GM19239 (cell line): ENCODE data around the gene TENM4.

Experiments used
- DNase-seq: peaks from one replicate; pipeline ENCODE4 v3.0.0; 2011; ENCODE audit warnings: low spot score; ENCODE audit not compliant: insufficient read length
- FAIRE-seq: peaks from 2 replicates; lab custom pipeline; 2011; peaks lifted over from hg19 to GRCh38; lab: Jason Lieb, UNC

The TENM4 gene

DNA sequence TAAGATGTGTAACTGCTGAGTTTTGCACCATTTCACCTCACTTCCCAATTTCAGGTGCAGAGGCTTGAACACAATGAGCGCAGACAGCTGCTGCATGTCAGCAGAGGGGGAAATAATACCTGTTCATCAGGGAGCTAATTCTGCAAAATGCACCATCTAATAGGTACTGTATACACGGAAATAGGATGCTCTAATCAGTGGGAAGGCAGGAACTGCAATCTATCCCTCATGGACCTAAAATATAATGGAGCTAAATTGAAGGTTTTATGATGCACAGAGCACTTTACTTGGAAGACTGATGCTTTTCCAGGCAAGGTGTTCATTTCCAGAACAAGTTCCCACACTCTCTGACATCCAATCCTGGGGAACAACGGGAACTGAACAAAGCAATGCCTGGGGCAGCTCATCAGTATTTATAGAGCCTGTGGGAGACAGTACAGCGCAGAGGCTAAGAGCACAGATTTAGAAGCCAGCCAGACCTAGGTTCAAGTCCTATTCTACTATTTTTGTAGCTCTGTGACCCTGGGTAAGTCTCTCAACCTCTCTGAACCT is 78.5 kb downstream of the TENM4 start:
- DNase-seq (no peak), FAIRE-seq (no peak)

DNA sequence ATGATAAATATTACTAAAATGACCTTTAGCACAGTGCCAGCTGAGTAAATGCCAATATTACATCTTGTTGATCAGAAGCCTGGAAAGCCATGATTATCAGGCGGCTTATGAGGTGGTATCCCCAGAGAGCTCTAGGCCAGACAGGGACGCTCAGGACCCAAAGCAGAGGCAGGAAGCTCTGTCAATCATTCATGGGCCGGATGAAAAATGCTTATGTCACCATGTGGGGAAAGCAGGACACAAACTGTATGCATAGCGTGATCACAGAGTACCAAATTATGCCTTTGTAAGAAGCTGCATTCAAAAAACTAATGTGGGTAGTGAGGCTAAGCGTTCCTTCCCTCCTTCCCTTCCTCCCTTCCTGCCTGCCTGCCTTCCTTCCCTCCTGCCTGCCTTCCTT is 82.6 kb downstream of the TENM4 start:
- no peak for DNase-seq
- no peak for FAIRE-seq

DNA sequence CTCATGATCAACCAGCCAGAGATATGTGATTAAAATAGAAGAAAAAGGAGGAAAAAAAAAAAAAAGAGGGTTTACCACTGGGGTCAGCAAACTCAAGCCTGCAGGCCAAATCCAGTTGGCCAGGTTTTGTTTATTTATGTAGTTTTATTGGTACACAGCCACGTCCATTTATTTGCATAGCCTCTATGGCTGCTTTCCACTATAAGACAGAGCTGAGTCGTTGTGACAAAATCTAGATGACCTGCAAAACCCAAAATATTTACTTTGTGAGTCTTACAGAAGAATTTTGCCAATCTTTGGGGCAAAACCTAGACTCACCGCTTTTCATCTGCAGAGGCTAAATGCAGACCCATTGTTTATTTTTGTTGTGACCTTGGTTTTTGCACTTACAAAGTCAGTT is 87.1 kb downstream of the TENM4 start:
- DNase-seq (no peak), FAIRE-seq (no peak)

DNA sequence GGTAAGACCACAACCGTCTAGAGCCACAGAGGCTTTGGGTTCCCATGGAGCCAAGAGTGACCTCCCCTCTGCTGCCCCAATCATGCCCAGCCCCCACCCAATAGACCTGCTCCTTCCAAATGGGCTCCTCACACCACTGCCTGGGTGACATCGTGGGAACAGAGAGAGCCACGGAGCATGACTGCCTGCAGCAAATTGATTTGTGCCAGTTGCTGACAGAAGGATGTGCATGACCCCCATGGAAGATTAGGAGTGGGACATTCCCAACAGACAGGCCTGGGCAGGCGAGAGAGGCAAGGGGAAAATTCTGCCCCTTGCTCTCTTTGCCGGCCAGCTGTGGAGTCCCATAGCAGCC is 88.5 kb downstream of the TENM4 start:
- no peak for DNase-seq
- FAIRE-seq: no peak

DNA sequence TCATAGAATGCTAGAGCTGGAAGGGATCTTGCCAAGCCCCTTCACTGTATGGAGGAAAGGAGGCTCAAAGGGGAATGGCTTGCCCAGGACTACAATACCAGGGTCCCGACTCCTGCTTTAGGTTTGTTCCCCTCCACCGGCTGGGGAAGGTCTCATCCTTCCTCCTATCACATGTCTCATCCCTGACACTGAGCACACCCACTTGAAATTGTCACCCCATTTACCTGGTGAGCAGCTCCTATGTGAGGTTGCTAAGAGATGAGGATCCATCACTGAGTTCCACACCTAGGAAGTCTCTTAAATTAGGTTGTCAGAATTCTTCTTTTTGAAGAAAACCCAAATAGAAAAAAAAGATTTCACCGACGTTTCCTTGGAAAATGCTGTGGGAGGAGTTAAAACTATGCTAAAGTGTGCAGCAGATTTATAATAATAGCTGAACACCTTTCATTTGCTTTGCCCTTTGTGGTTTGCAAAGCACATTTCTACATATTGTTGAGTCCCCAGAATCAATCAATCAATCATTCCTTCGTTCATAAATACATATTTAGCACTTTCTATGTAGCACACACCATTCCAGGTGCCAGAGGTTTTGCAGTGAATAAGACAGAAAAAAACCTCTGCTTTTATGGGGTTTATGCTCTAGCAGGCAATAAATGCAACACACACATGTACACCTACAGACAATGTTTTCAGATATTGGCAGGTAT is 91.7 kb downstream of the TENM4 start:
- no peak for DNase-seq
- FAIRE-seq: no peak

DNA sequence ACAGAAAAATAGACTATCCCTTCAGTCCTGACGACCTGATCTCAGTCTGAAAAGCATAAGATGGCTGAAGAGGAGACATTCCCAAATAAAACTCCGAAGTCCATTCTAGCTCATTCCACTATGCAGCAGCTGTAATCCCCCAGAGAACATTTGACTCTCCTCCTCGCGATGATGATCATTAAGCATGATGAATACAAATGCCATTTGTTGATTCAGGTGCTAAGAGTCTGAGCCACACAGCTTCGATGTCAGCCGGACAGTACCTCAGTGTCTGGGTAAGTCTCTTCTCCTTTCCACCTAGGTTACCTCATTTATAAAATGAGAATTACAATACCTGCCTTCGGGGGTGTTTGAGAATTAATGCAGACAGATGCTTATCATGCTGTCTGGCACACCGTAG is 94.8 kb downstream of the TENM4 start:
- FAIRE-seq (no peak), DNase-seq (no peak)

DNA sequence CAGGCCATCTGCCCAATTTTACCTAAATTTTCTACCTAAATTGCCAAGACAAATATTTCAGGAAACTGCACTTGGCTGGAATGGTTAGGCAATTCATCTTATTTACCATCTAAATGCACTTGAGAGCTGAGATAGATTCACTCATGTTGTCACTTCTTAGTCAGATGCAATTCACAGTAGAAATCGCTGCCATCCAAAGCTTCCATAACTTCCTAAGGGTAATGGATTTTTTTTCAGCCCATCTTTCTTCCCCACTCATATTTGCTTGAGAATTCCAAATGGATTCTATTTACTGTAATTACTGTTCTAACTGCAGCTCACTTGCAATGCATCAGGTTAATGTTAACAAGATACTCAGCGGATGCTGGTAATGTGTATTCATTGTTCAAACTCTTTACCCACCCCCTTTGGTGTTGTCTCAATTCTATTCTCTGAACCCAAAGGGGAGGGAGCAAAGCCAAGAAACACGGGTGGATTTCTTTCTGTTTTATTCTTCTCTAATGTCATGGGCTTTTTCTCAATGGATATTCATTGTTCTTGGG is 96.0 kb downstream of the TENM4 start:
- FAIRE-seq (no peak), DNase-seq (no peak)

DNA sequence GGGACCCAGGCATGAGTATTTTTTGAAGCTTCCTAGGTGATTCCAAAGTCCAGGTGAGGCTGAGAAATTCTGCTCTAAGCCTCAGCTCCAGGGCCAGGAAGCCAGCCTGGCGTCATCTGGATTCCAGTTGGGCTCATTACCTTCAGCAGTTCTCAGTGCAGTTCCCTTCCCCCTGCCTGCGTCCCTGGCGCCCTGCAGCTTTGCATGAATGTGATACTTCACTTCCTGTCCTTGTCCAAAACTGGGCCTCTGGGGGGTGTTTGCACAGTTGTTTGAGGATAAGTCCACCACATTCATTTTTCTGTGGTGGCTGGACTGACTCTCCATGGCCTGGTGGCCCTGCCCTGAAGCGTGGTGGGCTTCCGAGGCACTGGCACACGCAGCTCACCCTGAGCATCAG is 98.1 kb downstream of the TENM4 start:
- FAIRE-seq: no peak
- DNase-seq: no peak

DNA sequence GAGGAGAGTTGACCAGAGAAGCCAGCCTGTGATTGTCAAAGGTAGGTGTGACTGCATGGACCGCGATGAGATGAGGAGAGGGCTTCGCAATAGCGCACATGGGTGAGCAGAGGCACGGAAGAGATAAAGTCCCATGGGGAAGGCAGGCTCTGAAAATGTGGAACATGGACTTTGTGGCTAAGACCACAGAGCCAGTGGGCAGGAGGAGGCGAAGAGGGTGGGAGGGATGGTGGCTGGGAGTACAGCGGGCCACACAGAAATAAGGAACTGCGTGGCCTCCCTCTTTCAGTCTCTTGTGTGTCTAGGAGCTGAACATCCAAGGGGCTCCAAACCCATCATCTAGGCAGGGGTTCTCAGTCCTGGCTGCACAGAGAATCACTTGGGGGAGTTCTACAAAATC is 98.6 kb downstream of the TENM4 start:
- FAIRE-seq: no peak
- DNase-seq: no peak

DNA sequence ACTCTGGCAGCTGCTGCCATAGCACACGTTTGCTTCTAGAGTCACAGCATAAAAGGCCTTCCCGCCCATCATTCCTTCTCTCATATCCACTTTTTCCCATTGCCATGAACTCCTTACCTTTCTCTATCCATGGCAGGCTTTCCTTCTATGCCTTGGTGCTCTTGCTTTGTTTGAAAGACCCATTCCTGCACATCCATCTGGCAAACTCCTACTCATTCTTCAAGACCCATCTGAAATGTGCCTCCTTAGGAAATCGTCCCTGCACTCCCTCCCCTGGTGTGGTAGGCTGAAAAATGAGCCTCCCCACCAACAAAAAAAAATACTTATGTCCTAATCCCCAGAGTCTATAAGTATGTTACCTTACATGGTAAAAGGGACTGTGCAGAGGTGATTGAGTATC is 100.3 kb downstream of the TENM4 start:
- FAIRE-seq (no peak), DNase-seq (no peak)

DNA sequence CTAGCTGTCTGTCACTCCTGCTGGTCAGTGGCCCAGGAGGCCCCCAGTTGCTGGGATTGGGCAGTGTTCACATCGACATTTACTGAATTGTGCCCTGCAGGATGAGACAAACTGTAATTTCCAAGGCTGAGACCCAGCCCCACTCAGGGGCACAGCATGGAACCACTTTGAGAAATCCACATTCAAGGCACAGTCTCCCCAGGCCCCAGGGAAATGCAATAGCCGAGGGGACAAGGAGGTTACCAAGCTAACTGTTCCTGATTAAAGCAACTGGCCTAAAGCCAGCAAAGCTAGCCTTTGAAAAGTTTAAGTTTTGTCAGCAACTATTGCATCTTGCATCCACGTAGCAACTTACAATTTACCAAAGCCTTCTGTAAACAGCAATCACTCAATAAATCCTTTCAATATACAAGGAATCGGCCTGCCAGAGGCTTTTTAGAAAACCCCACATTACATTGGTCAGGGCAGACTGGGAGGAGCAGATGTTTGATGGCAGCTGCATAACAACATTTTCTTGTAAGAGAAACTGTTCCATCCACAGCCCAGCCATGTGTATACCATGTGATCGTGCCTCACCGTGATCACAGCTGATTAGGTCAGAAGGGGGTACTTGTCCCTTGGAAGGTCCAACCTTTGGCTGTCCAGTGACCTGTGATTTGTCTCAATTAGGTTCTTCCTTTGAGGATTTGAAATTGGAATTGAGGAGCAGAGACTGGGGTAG is 103.9 kb downstream of the TENM4 start:
- FAIRE-seq: no peak
- DNase-seq: no peak

DNA sequence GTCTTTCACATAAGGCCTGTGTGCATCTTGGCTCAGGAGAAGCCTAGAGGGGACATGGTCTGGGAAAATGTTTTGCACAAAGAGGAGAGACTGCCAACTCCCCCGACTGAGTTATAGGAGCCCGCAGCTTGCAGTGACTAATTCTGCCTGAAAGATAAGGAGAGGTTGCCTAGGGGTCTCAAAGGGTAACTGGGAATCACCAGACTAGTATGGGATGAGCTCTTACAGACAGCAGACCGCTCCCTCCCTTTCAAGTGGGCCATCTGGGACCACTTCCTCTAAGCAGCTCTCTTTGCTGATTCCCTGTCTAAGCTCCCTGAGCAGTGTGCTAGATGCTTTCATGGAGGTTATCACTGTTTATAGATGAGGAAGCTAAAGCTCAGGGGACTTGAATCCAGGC is 105.1 kb downstream of the TENM4 start:
- FAIRE-seq (no peak), DNase-seq (no peak)

DNA sequence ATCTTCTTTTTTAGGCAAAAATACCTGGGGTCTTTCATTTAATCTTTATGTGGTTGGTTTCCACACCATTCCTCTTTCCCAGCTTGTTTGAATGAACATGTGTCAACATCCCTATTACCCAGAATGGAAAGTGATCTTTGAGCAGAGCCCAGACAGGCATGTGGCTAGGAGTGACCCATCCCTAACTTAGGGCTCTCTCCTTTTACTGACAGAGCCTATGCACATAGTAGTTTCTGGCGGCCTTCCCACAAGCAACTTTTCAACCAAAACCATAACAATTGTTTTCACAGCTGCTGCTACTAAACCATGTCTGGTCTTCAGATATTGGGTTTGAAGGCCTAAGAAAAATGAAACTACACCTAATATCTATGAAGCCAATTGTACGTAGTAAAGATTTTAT is 107.5 kb downstream of the TENM4 start:
- FAIRE-seq (no peak), DNase-seq (no peak)

DNA sequence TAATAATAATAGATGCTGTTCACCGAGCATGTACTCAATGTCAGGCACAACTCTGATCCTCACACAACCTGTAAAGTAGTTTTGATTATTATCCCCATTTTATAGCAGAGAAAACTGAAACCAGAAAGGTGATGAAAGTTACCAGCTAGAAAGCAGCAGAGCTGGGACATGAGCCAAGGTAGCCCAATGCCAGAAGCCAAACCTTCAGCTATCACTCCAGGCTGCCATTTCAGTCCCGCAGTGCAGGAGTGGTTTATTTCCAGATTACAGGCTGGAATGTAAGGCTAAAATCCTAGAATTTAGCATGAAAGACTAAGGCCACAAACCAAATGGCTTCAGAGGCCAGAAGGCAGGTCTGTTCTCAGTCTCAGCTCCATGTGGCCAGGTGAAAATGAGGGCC is 108.8 kb downstream of the TENM4 start:
- FAIRE-seq (no peak), DNase-seq (no peak)

DNA sequence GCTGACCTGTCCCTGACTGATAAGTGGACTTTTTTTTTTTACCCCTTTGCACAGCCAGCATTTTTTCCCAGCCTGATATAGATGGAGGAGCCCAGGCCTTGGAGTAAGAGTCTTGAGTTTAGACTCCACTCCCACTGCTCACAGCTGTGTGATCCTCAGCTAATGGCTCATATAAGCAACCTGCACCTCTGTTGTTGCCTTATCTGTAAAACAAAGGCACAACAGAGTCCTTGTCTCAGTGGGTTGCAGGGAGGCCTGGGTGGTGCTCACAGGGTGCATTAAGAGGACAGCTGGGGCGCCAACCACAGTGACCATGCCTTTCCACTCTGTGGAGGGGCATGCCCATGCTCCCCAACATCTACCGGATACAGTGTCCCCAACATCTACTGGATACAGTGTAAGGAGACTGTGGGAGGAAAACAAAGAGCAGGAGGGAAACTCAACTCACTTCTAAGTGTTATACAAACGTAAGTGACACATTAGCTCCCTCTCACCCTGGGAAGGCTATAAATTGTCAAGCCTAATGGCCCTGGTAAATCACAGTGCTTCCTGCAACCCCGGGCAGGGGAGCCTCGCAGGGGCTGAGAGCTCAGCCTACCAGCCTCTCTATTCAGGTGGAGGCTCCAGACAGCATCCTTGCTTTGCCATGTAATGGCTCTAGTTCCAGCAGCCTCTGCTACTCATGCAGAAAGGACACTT is 109.5 kb downstream of the TENM4 start:
- DNase-seq: no peak
- FAIRE-seq: no peak

DNA sequence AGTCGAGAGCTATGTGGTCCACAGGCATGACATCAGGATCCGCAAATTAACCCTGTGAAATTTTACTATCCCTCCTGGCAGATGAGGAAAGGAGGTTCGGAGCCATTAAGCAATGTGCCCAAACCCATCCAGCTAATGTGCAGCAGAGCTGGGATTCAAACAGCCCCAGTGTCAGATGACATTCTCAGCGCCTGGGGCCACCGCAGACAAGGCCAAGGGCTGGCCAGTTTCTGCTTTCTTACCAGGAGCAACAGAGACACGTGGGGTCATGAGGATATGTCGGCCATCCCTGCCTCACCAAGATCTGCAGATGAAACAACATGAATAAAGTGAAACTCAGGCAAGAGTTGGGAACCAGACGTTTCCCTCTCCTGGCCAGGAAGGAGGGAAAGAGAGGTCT is 110.2 kb downstream of the TENM4 start:
- FAIRE-seq (no peak), DNase-seq (no peak)

DNA sequence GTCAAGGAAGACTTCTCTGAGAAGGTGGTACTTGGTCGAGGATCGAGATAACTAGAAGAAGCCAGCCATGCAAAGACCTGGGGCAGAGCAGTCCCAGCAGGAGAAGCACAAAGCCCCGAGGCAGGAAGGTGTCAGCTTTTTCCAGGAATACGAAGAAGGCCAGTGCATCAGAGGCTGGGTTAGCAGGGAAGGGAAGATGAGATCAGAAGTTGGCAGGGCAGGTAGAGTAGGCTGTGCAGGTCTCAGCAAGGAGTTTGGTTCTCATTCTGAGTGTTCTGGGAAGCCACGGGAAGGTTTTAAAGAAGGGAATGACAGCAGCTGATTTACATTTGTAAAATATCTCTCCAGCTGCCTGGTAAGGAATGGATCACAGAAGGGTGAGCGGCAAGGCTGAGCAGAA is 111.3 kb downstream of the TENM4 start:
- no peak for FAIRE-seq
- no peak for DNase-seq

DNA sequence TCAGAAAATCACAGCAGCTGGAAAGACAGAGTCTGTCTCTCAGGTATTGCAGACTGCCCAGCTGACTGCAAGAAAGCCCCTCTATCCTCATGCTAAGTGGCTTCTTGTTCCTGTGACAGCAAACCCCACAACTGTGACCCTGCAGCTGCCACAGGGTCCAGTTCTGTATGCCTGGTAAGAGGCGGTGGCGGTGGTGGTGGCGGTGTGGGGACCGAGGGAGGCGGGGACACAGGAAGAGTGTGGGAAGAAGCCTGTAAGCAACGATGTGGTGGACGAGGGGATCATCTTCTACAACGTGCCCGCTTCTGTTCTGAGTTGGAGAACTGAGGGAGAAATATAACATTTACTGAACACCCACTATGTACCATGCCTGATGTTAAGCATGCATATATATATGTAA is 112.4 kb downstream of the TENM4 start:
- no peak for FAIRE-seq

DNA sequence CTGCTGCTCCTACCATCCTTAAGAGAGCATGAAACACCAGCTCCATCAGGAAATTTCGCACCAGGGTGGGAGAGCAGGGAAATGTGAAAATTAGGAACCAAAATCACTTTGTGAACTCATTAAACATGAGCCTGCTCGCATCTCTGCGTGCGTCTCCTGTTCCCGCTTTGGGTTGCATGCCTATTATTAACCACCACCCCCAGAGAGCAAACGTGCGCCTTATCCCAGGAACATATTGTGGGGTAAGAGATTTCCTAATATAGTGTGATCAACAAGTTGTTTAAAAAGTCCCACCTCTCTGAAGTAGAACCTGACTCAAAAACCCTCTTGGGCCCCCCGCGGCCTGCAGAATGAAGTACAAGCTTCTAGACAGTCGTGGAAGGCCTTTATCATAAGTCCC is 115.0 kb downstream of the TENM4 start:
- FAIRE-seq: no peak
- DNase-seq: no peak

More for the DNA sequence above, 112.4 kb downstream of the TENM4 start:
- DNase-seq: no peak

DNA sequence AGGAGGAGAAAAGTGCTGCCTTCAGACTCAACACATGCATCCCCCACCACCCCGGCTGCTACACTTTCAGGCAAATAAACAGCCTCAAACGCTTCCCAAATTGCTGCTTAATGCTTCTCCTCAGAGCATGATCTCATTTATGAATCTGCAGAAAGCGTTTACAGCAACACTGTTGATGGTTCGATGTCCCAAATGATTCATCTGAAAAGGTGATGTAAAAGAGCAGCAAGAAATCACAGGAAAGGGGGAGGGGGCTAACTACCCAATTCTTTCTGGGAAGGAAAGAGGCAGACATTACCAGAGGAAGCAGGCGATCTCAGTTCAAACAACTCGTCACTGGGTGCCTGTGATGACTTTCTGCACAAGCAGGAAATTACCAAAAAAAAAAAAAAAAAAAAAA is 119.6 kb downstream of the TENM4 start:
- no peak for DNase-seq
- FAIRE-seq: no peak
